ENCODE results near the gene NRXN2. TPM values are rescaled to one million over a fixed set of nuclear protein-coding genes. Genes with fewer than 3 reads are reported as not detected.

Gene NRXN2
- total and polyA plus RNA-seq, 9 donors, result 11.8 to 41.8 (median 30.5) TPM

GRCh38 chr11:64715756-64716472, 7.1 kb downstream of the NRXN2 start:
- DNase-seq, result no peak
- Histone ChIP-seq H3K4me1 (ENCODE audit: control insufficient read depth, insufficient read depth, low read length) (peaks cover 13% of the 10 kb centered on the region), H3K9me3 (replicated peaks; ENCODE audit: control insufficient read depth, low read depth, low read length) (no peaks in the 10 kb centered on the region), H3K27ac (ENCODE audit: low read length) (no peak overlapping the region), H3K36me3 (ENCODE audit: control insufficient read depth, insufficient read depth, low read length) (no peaks in the 10 kb centered on the region), H3K27me3 (ENCODE audit: control insufficient read depth, insufficient read depth, low read length) (peaks cover 88% of the 10 kb centered on the region), H3K4me3 (ENCODE audit: low read length) (no peak overlapping the region)
- 14% methylated on average over 3 of the region's 13 CpGs for WGBS (ENCODE audit: insufficient coverage)

DNA sequence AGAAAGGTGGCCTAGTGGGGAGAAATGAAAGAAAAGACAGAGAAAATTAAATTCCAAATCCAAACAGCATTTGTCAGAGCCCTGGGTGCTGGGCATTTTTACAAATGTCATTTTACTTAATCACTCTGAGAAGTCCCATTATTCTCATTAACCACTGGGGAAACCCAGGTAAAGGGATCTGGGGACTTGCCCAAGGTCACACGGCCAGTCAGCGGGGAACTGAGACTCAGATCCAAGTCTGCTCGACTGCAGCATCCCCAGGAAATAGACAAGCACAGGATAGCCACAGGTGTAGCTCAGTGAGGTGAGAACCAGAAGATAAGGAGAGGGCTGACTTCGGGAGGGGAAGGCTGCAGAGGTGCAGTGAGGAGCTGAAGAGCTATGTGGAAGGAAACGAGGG, 7.9 kb downstream of the NRXN2 start:
- H3K4me1 ChIP-seq (ENCODE audit: control insufficient read depth, insufficient read depth, low read length), result peaks cover 14% of the 10 kb centered on the region
- H3K9me3 ChIP-seq (replicated peaks; ENCODE audit: control insufficient read depth, low read depth, low read length), result no peaks in the 10 kb centered on the region
- peaks cover 88% of the 10 kb centered on the region for H3K27me3 ChIP-seq (ENCODE audit: control insufficient read depth, insufficient read depth, low read length)
- no peak overlapping the region for H3K4me3 ChIP-seq (ENCODE audit: low read length)
- DNase-seq, result no peak
- 52% methylated on average over 5 of the region's 5 CpGs for WGBS (ENCODE audit: insufficient coverage)
- H3K27ac ChIP-seq (ENCODE audit: low read length), result no peak overlapping the region
- H3K36me3 ChIP-seq (ENCODE audit: control insufficient read depth, insufficient read depth, low read length), result no peaks in the 10 kb centered on the region

DNA sequence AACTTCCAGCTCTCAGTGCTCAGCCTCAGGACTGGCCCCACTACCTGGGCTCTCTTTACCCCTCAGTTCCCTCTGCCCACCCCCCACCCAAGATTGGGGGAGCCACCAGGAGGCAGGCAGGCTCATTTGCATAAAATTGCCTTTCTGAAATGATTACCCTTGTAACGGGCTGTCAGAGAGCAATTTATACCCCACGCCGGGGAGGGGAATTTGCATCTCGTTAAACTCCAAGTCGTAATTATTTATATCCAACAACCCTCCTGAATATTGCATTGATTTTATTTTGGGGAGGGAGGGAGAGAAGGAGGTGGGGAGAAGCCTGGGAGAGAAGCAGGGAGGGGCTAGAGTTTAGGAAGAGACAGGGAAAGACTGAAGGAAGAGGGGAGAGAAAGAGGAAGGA, 8.3 kb downstream of the NRXN2 start:
- WGBS (ENCODE audit: insufficient coverage), result no CpG with 5 or more reads among the region's 5 CpGs
- H3K27me3 ChIP-seq (ENCODE audit: control insufficient read depth, insufficient read depth, low read length), result peaks cover 87% of the 10 kb centered on the region
- H3K4me1 ChIP-seq (ENCODE audit: control insufficient read depth, insufficient read depth, low read length), result peaks cover 14% of the 10 kb centered on the region

GRCh38 chr11:64713781-64714363, 9.1 kb downstream of the NRXN2 start:
- peaks cover 86% of the 10 kb centered on the region for H3K27me3 ChIP-seq (ENCODE audit: control insufficient read depth, insufficient read depth, low read length)
- no peak overlapping the region for H3K4me3 ChIP-seq (ENCODE audit: low read length)
- no peaks in the 10 kb centered on the region for H3K9me3 ChIP-seq (replicated peaks; ENCODE audit: control insufficient read depth, low read depth, low read length)
- no peak for DNase-seq
- no peak overlapping the region for H3K27ac ChIP-seq (ENCODE audit: low read length)
- under 1% methylated on average over 30 of the region's 39 CpGs for WGBS (ENCODE audit: insufficient coverage)
- H3K36me3 ChIP-seq (ENCODE audit: control insufficient read depth, insufficient read depth, low read length), result no peaks in the 10 kb centered on the region
- peaks cover 14% of the 10 kb centered on the region for H3K4me1 ChIP-seq (ENCODE audit: control insufficient read depth, insufficient read depth, low read length)

More for the DNA sequence above, 8.3 kb downstream of the NRXN2 start:
- H3K27ac ChIP-seq (ENCODE audit: low read length), result no peak overlapping the region
- no peaks in the 10 kb centered on the region for H3K9me3 ChIP-seq (replicated peaks; ENCODE audit: control insufficient read depth, low read depth, low read length)
- H3K4me3 ChIP-seq (ENCODE audit: low read length), result no peak overlapping the region
- H3K36me3 ChIP-seq (ENCODE audit: control insufficient read depth, insufficient read depth, low read length), result no peaks in the 10 kb centered on the region
- DNase-seq, result no peak

GRCh38 chr11:64713016-64713707, 9.8 kb downstream of the NRXN2 start:
- Histone ChIP-seq H3K9me3 (replicated peaks; ENCODE audit: control insufficient read depth, low read depth, low read length) (no peaks in the 10 kb centered on the region), H3K27ac (ENCODE audit: low read length) (no peak overlapping the region), H3K4me1 (ENCODE audit: control insufficient read depth, insufficient read depth, low read length) (peaks cover 14% of the 10 kb centered on the region), H3K36me3 (ENCODE audit: control insufficient read depth, insufficient read depth, low read length) (no peaks in the 10 kb centered on the region), H3K4me3 (ENCODE audit: low read length) (no peak overlapping the region), H3K27me3 (ENCODE audit: control insufficient read depth, insufficient read depth, low read length) (peaks cover 83% of the 10 kb centered on the region)
- under 1% methylated on average over 111 of the region's 111 CpGs for whole genome bisulfite sequencing (ENCODE audit: insufficient coverage)
- DNase-seq, result peak; percentile 85

- DNase-seq, result no peak
- H3K4me3 ChIP-seq (ENCODE audit: low read length), result no peak overlapping the region
- WGBS (ENCODE audit: insufficient coverage), result 5% methylated on average over 44 of the region's 45 CpGs
- H3K4me1 ChIP-seq (ENCODE audit: control insufficient read depth, insufficient read depth, low read length), result peaks cover 14% of the 10 kb centered on the region
- H3K27me3 ChIP-seq (ENCODE audit: control insufficient read depth, insufficient read depth, low read length), result peaks cover 79% of the 10 kb centered on the region
- H3K36me3 ChIP-seq (ENCODE audit: control insufficient read depth, insufficient read depth, low read length), result no peaks in the 10 kb centered on the region
- no peak overlapping the region for H3K27ac ChIP-seq (ENCODE audit: low read length)
- no peaks in the 10 kb centered on the region for H3K9me3 ChIP-seq (replicated peaks; ENCODE audit: control insufficient read depth, low read depth, low read length)
Measured at GRCh38 chr11:64712430-64713015, 10.5 kb downstream of the NRXN2 start.

DNA sequence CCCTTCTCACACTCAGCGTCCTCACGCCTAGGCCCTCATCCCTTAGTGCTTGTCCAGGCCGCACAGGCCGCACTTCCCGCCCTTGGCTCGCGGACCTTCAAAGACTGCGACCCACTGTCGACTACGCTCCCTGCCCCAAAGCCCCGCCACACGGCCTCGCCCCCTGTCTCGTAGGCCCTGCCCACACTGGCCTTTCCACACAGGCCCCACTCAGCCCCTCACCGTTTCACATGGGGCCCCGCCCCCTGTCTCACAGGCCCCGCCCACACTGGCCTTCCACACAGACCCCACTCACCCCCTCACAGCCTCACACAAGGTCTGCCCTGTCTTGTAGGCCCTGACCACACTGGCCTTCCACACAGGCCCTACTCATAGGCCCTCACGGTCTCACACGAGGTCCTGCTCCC, 11.0 kb downstream of the NRXN2 start:
- no peaks in the 10 kb centered on the region for H3K36me3 ChIP-seq (ENCODE audit: control insufficient read depth, insufficient read depth, low read length)
- no peak overlapping the region for H3K27ac ChIP-seq (ENCODE audit: low read length)
- no peak overlapping the region for H3K4me3 ChIP-seq (ENCODE audit: low read length)
- WGBS (ENCODE audit: insufficient coverage), result 37% methylated on average over 19 of the region's 19 CpGs
- peaks cover 14% of the 10 kb centered on the region for H3K4me1 ChIP-seq (ENCODE audit: control insufficient read depth, insufficient read depth, low read length)
- no peaks in the 10 kb centered on the region for H3K9me3 ChIP-seq (replicated peaks; ENCODE audit: control insufficient read depth, low read depth, low read length)
- DNase-seq, result no peak
- H3K27me3 ChIP-seq (ENCODE audit: control insufficient read depth, insufficient read depth, low read length), result peaks cover 74% of the 10 kb centered on the region

DNA sequence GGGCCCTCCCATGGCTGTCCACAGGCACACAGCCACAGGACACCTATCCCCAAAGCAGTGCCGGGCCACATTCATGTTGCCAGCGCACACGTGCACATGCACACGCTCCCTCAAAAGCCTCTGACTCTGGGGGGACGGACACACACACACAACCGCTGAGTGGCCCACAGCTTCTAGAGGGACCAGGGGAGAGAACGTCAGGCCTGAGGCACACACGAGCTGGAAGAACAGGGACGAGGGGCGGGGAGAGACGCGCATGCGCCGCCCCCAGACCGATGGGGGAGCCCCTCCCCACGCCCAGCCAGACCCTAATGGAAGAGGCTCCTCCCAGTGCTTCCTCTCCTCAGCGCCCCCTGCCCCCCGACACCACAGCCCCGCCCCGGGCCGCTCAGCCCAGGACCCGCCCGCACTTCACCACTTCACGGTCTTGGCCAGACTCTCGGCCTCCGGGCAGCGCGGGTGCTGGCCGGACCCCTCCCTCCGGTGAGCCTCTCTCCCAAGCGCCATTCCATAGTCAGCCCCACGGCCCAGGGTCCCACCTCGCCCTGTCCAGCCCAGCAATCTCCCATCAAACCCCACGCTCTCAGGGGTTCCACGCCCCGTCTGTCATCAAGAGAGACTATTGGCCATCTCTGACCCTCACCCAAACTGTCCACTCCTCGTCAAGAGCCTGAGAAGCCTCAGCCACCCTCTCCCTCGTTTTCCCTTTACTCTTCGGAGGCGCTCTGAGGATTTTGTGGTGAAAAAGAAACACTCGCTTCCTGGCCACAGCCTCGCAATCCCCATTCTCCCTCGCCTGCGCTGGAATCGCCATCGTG, 11.7 kb downstream of the NRXN2 start:
- no peak for DNase-seq
- H3K36me3 ChIP-seq (ENCODE audit: control insufficient read depth, insufficient read depth, low read length), result no peaks in the 10 kb centered on the region
- H3K4me1 ChIP-seq (ENCODE audit: control insufficient read depth, insufficient read depth, low read length), result peaks cover 14% of the 10 kb centered on the region
- H3K4me3 ChIP-seq (ENCODE audit: low read length), result no peak overlapping the region
- peaks cover 67% of the 10 kb centered on the region for H3K27me3 ChIP-seq (ENCODE audit: control insufficient read depth, insufficient read depth, low read length)
- no peaks in the 10 kb centered on the region for H3K9me3 ChIP-seq (replicated peaks; ENCODE audit: control insufficient read depth, low read depth, low read length)
- H3K27ac ChIP-seq (ENCODE audit: low read length), result no peak overlapping the region
- WGBS (ENCODE audit: insufficient coverage), result 14% methylated on average over 45 of the region's 46 CpGs

- Histone ChIP-seq H3K27me3 (ENCODE audit: control insufficient read depth, insufficient read depth, low read length) (peaks cover 62% of the 10 kb centered on the region), H3K27ac (ENCODE audit: low read length) (no peak overlapping the region), H3K4me3 (ENCODE audit: low read length) (no peak overlapping the region), H3K36me3 (ENCODE audit: control insufficient read depth, insufficient read depth, low read length) (no peaks in the 10 kb centered on the region), H3K9me3 (replicated peaks; ENCODE audit: control insufficient read depth, low read depth, low read length) (no peaks in the 10 kb centered on the region), H3K4me1 (ENCODE audit: control insufficient read depth, insufficient read depth, low read length) (peaks cover 14% of the 10 kb centered on the region)
- WGBS (ENCODE audit: insufficient coverage), result 34% methylated on average over 5 of the region's 13 CpGs
- DNase-seq, result no peak
Measured at GRCh38 chr11:64710418-64711137, 12.4 kb downstream of the NRXN2 start.

Measured in muscle of leg (tissue), 11 donors.